IPS DF 4.7 (cell line): ENCODE results near the gene FOXF2.

Source experiments
- DNase-seq: peaks from one replicate; pipeline ENCODE4 v3.0.0-alpha.2; 2013; ENCODE audit warnings: low spot score; ENCODE audit errors: extremely low read depth

Gene FOXF2

GRCh38 chr6:1442929-1443328 is 53.6 kb downstream of the FOXF2 start:
- DNase-seq: no peak
